GM19452 (cell line): ENCODE measurements around the gene FAM149B1.

Experiments
- ATAC-seq: cut with Tn5 transposase; IDR thresholded peaks from one replicate; pipeline ENCODE4 v1.9.1; 2021; ENCODE audit not compliant: unreplicated experiment

The FAM149B1 gene

DNA sequence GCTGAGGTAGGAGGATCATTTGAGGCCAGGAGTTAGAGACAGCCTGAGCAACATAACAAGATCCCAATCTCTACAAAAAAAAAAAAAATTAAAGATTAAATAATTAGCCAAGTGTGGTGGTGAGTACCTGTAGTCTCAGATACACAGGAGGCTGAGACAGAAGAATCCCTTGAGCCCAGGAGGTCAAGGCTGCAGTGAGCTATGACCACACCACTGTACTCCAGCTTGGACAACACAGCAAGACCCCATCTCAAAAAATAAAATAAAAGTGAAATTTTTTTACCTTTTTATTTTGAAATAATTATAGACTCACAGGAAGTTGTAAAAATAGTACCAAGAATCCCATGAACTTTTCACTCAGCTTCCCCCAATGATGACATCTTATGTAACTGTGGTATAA is 4.9 kb downstream of the FAM149B1 start:
- ATAC-seq, result no peak

GRCh38 chr10:73174148-73174925 is 6.4 kb downstream of the FAM149B1 start:
- ATAC-seq, result no peak

DNA sequence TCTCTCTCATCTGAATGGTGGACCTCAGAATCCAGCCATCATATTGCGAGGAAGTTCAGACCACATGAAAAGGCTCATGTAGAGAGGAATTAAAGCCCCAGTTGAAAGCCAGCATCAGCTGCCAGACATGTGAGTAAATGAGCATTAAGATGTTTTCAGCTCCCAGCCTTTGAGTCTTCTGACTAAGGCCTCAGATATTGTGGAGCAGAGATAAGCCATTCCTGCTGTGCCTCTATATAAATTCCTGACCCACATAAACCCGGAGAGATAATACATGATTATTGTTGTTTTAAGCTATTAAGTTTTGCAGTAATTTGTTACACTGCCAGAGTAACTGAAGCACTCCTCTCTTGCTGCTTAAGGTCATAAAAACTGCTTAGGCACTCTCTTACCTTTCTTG is 14.6 kb downstream of the FAM149B1 start:
- no peak for ATAC-seq

DNA sequence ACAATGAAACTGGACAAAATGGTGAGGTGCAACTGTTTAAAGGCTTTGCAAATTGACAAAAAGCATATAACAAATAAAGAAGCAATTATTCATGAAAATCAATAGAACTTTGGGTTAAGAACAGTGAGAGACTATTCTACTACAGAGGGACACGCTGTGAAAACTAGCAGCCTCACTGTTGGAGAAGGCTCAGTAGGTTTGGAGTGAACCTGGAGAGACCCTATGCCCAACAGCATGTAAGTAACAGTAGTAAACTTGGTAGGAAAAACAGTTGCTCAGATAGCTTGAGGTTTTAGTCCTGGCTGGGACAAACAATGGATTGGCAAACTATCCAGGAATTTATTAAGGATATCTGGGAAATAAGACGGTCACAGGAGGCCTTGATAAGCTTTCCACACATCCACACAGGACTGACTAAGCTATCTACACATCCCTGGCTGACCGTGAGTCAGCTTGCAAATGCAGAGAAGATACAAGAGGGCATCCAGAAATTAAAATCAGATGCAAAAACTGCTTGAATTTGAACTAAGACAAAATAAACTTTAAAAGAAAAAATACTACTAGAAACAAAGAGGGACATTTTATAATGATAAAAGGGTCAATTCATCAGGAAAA is 15.9 kb downstream of the FAM149B1 start:
- no peak for ATAC-seq

DNA sequence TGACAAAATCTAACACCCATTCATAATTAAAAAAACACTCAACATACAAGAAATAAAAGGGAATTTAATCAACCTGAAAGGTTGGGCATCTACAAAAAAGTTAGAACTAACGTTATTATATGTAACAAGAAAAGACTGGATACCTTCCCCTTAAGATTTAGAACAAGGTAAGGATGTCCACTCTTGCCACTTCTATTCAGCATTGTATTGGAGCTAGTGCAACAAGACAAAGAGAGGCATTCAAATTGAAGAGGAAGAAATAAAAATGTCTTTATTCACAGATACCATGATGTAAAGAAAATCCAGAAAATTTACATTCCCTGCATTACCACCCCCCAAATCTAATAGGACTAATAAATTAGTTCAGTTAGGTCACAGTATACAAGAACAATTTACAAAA is 18.3 kb downstream of the FAM149B1 start:
- no peak for ATAC-seq

DNA sequence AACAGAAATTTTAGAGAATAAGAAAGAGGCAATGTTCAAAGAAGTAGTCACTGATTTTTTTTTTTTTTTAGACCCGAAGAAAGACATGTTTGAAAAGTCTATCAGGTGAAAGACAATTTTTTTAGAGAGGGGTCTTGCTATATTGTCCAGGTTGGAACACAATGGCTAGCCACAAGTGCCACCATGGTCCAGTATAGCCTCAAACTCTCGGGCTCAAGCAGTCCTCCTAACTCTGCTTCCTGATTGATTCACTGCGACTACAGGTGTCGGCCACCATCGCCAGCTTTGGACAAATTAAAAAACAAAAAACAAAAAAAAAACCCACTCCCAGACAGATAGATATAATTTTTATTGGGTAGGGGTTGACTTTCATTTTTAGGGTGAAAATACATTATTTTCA is 22.3 kb downstream of the FAM149B1 start:
- no peak for ATAC-seq

DNA sequence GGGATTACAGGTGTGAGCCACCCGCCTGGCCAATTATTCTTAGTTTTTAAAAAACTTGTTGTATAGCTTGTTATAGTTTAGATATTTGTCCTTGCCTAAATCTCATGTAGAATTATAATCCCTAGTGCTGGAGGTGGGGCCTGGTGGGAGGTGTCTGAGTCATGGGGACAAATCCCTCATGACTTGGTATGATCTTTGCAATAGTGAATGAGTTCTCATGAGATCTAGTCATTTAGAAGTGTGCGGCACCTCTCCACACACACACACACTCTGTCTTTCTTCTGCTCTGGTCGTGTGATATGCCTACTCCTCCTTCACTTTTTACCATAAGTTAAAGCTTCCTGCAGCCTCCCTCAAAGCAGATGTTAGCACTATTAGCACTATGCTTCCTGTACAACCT is 37.2 kb downstream of the FAM149B1 start:
- no peak for ATAC-seq

DNA sequence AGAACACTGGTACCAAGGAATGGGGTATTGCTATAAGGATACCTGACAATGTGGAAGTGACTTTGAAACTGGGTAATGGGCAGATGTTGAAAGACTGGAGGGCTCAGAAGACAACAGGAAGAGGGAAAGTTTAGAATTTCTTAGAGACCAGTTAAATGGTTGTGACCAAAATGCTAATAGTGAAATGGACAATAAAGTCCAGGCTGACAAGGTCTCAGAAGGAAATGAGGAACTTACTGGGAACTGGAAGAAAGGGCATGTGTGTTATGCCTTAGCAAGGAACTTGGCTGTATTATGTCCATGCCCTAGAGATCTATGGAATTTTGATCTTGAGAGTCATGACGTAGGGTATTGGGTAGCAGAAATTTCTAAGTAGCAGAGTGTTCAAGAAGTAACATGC is 38.0 kb downstream of the FAM149B1 start:
- no peak for ATAC-seq

GRCh38 chr10:73206385-73206784 is 38.5 kb downstream of the FAM149B1 start:
- no peak for ATAC-seq

DNA sequence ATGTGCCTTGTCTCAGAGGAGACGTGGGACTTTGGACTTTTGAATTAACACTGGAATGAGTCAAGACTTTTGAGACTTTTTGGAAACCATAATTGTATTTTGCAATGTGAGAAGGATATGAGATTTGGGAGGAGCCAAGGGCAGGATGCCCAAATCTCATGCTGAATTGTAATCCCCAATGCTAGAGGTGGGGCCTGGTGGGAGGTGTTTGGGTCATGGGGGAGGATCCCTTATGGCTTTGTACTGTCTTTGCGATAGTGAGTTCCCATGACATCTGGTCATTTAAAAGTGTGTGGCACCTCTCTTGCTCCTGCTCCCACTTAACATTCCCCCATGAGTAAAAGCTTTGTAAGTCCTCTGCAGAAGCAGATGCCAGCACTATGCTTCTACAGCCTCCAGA is 40.0 kb downstream of the FAM149B1 start:
- ATAC-seq, result no peak

- no peak for ATAC-seq
Observed at GRCh38 chr10:73209705-73210104, 41.8 kb downstream of the FAM149B1 start.

GRCh38 chr10:73210395-73211105 is 42.6 kb downstream of the FAM149B1 start:
- ATAC-seq, result no peak

DNA sequence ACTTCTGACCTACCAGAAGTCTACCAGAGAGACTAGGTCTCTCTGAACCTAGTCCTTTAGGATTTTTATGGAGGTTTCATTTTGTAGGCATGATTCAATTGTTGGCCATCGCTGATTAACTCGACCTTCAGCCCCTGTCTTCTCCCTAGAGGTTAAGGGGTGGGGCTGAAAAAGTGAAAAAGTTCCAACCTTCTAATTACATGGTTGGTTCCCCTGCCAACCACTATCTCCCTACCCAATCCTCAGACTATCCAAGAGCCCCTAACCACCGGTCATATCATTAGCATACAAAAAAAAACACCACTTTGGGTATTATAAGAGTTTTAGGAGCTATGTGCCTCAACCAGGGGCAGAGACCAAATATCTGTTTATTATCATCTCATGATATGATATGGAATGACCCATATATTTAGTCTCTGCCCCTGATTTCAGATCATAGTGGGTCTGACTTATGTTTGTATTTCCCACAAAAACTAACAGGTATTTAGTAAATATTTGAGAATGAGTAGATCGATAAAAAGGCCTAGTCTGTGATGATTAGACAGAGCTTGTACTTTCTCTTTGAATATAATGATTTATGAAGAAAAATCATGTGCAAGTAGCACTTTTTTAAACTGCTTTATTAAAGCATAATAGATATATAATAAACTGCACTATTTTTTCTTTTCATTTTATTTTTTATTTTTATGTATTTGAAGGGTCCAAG is 43.3 kb downstream of the FAM149B1 start:
- no peak for ATAC-seq

- no peak for ATAC-seq
Observed at GRCh38 chr10:73215749-73216148, 47.8 kb downstream of the FAM149B1 start.

DNA sequence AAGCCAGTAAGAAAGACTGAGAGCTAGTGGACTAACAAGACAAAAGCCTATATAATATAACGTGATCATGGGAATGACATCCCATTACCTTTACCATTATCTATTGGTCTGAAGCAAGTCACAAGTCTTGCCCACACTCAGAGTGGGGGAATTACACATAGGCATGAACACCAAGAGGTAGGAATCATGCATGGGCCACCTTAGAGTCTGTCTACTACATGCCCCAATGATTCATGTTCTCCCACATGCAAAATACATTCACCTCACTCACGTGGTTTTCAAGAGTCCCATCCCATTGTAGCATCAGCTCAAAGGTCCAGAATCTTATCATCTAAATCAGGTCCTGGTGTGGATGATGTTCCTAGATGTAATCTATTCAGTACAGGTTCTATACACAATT is 49.7 kb downstream of the FAM149B1 start:
- ATAC-seq, result no peak

DNA sequence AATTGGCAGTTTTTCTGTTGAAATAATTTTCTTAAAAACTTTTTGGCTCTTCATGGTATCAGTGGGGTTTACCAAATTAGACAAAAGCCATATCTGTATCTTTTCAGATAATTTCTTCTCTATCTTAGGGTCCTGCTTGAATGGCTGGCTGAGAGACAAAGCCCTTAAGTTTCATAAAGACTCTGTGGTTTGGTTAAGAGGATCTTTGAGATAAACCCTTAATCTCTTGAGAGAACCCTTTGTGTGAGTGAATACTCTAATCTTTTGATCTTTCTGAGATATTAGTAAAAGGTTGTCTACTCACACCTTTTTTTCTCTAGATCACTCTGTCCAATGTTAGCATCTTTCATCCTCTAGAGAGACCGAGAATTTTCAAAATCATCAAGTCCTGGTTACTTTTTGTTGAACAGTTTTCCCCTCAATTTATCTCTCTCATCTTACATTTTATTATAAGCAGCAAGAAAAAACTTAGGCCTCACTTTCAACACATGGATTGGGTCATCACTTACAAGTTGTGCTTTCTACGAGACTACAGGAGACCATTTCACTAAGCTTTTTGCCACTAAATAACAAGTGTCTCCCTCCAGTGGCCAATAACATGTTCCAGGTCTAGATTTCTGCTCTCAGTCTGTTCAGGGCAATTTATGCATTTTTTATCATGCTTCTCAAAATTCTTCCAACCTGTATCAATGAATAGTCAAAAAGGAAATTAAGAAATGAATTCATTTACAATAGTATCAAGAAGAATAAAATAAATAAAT is 50.7 kb downstream of the FAM149B1 start:
- no peak for ATAC-seq

- ATAC-seq, result no peak
Observed at GRCh38 chr10:73219384-73219783, 51.5 kb downstream of the FAM149B1 start.

DNA sequence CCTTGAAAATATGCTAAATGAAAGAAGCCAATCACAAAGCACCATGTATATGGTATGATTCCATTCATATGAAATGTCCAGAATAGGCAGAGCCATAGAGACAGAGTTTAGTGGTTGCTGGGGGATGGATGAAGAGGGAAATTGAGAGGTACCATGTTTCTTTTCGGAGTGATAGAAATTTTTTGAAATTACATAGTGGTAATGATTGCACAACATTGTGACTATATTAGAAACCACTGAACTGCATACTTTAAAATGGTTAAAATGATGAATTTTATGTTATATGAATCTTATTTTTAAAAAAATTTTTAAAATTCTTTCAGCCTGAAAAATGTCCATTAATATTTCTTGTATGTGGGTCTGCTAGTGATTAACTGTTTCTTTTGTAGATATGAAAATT is 53.1 kb downstream of the FAM149B1 start:
- no peak for ATAC-seq

DNA sequence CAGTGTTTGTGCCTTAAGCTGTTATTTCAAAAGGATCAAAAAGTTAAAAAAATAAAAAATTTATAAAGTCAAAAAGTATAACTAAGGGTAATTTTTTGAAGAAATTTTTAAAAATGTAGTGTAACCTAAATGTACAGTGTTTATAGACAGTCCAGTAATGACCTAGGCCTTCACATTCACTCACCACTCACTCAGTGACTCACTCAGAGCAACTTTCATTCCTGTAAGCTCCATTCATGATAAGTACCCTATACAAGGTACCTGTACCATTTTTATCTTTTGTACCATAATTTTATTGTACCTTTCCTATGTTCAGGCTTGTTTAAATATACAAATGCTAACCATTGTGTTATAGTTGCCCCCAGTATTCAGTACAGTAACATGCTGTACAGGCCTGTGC is 57.6 kb downstream of the FAM149B1 start:
- ATAC-seq, result no peak

- ATAC-seq, result no peak
Observed at GRCh38 chr10:73226663-73227062, 58.7 kb downstream of the FAM149B1 start.

- ATAC-seq, result no peak
Observed at GRCh38 chr10:73228247-73228646, 60.3 kb downstream of the FAM149B1 start.
